K562 (cell line): ENCODE data around the gene CYSRT1. TPM values are rescaled to one million over a fixed set of nuclear protein-coding genes. Genes with fewer than 3 reads are reported as not detected.
A peak's percentile ranks its signal among the peaks of the same experiment; 100 is the strongest.

Source experiments
- ATAC-seq: fragments of 200-7000 bp; cut with Tn5 transposase; 3 replicates; pipeline ENCODE4 v1.9.1; 2020; ENCODE audit warnings: moderate library complexity
- BruUV-seq: library from RNA; stranded (reverse); fragments of 400-500 nt; replicated peaks from 2 replicates; lab custom pipeline; 2021; lab: Mats Ljungman, UMichigan
- CTCF ChIA-PET: fragments of 300-600 bp; formaldehyde crosslinking; extraction: SDS; loops from one replicate; lab custom pipeline; 2021; ENCODE audit warnings: low intra/inter-chr PET ratio; lab: Yijun Ruan, JAX
- POLR2A ChIA-PET: fragments of 300-600, 350-650 bp; sonication (Branson Sonifier 250); formaldehyde crosslinking; extraction: SDS; loops from one replicate; lab custom pipeline; 2021; ENCODE audit warnings: antibody characterized with exemption, inconsistent platforms; lab: Yijun Ruan, JAX
- DNase-seq, 4 experiments: peaks; one replicate each; pipeline versions ENCODE4 v3.0.0 to v3.0.0-alpha.2; 2011 to 2018; ENCODE audit warnings: low spot score in 3 of 4, mixed read lengths in 3 of 4; ENCODE audit errors: extremely low read depth in 1 of 4
- FAIRE-seq: peaks from 2 replicates; lab custom pipeline; 2011; peaks lifted over from hg19 to GRCh38; lab: Jason Lieb, UNC
- H2AFZ ChIP-seq: 2 replicates; pipeline ENCODE4 v1.6.0; 2011; ENCODE audit warnings: low read depth, low read length, control low read depth, inconsistent platforms
- H3K27ac ChIP-seq: fragments of 200-600 bp; 3 replicates; pipeline ENCODE4 v1.8.0; 2011; ENCODE audit warnings: low read depth, mild to moderate bottlenecking, control low read depth, inconsistent platforms, low read length, moderate library complexity, mixed read lengths; ENCODE audit errors: extremely low read depth
- H3K27me3 ChIP-seq, 2 experiments: fragments of 300-600 bp in 1 of 2; 2 replicates in 1 of 2; 3 replicates in 1 of 2; pipeline versions ENCODE4 v1.6.0 to v1.8.0; 2011; ENCODE audit warnings: inconsistent platforms in 2 of 2, low read length in 2 of 2, mild to moderate bottlenecking in 1 of 2, mixed read lengths in 1 of 2, moderate library complexity in 1 of 2; ENCODE audit not compliant: control insufficient read depth in 2 of 2, insufficient read depth in 2 of 2
- H3K36me3 ChIP-seq: fragments of 300-600 bp; 3 replicates; pipeline ENCODE4 v1.8.0; 2011; ENCODE audit warnings: mild to moderate bottlenecking, low read length, inconsistent platforms; ENCODE audit not compliant: control insufficient read depth, insufficient read depth
- H3K4me1 ChIP-seq, 2 experiments: fragments of 200-600 bp in 1 of 2; replicated peaks in 1 of 2; 2 replicates in 1 of 2; 3 replicates in 1 of 2; pipeline versions ENCODE4 v1.5.1 to v1.8.0; 2011; ENCODE audit warnings: inconsistent platforms in 2 of 2, low read length in 2 of 2, mild to moderate bottlenecking in 1 of 2, mixed read lengths in 1 of 2, moderate library complexity in 1 of 2; ENCODE audit not compliant: control insufficient read depth in 2 of 2, insufficient read depth in 2 of 2
- H3K4me2 ChIP-seq: 2 replicates; pipeline ENCODE4 v1.6.1; 2011; ENCODE audit warnings: low read length, control low read depth, inconsistent platforms, mixed read lengths; ENCODE audit not compliant: insufficient read depth
- H3K4me3 ChIP-seq: fragments of 200-600 bp; sonication (generic), shearing (Covaris generic); 2 replicates; pipeline ENCODE4 v1.5.1; 2016; ENCODE audit warnings: control low read depth, inconsistent platforms
- H3K79me2 ChIP-seq: fragments of 200-600 bp; 3 replicates; pipeline ENCODE4 v1.8.0; 2011; ENCODE audit warnings: low read length, inconsistent platforms; ENCODE audit not compliant: control insufficient read depth, insufficient read depth
- H3K9ac ChIP-seq, 2 experiments: 2 replicates each; pipeline versions ENCODE4 v1.6.0 to v1.6.1; 2011; ENCODE audit warnings: low read depth in 2 of 2, low read length in 2 of 2, control low read depth in 1 of 2, inconsistent platforms in 1 of 2, mild to moderate bottlenecking in 1 of 2, mixed read lengths in 1 of 2; ENCODE audit not compliant: insufficient read depth in 1 of 2
- H3K9me1 ChIP-seq: one replicate; pipeline ENCODE4 v1.6.0; 2011; ENCODE audit warnings: inconsistent platforms, mild to moderate bottlenecking, low read length, moderate library complexity; ENCODE audit not compliant: control insufficient read depth, insufficient read depth
- H3K9me3 ChIP-seq: replicated peaks from 2 replicates; pipeline ENCODE4 v1.5.1; 2011; ENCODE audit warnings: low read depth, low read length, inconsistent platforms; ENCODE audit not compliant: control insufficient read depth, insufficient read depth
- H4K20me1 ChIP-seq: replicated peaks from 2 replicates; pipeline ENCODE4 v1.6.1; 2011; ENCODE audit warnings: low read length, inconsistent platforms, mixed read lengths; ENCODE audit not compliant: control insufficient read depth, insufficient read depth
- DMBX1 ChIP-seq: fragments of 250-450 bp; sonication (Bioruptor Pico); IDR thresholded peaks from 2 replicates; pipeline ENCODE4 v1.8.0; 2022; ENCODE audit warnings: inconsistent platforms, mild to moderate bottlenecking, moderate library complexity, borderline replicate concordance
- NEUROD1 ChIP-seq: fragments of 150-350 bp; IDR thresholded peaks from 2 replicates; pipeline ENCODE4 v1.6.1; 2014; ENCODE audit warnings: borderline replicate concordance, low read length, low read depth; ENCODE audit not compliant: partially characterized antibody
- ZNF740 ChIP-seq, 3 experiments: fragments of 200-800 bp in 1 of 3; sonication (Bioruptor generic) in 1 of 3; sonication (generic) in 1 of 3; formaldehyde crosslinking in 1 of 3; IDR thresholded peaks; 2 replicates each; pipeline versions ENCODE4 v1.6.1 to v1.8.0; 2016 to 2022; ENCODE audit warnings: mild to moderate bottlenecking in 2 of 3, missing compliant biosample characterization in 2 of 3, missing genetic modification characterization in 2 of 3, missing genetic modification reagents in 1 of 3
- WGBS: fragments of 100-300 bp; shearing (Covaris generic); methylation state at CpG from one replicate; pipeline ENCODE4 v1.1.6; 2016; ENCODE audit warnings: low coverage, mixed read lengths; ENCODE audit not compliant: insufficient coverage; ENCODE audit errors: missing lambda C conversion rate; 5-methylcytosine and 5-hydroxymethylcytosine counted together
- in situ Hi-C: fragments of 300-500 bp; cut with MboI; formaldehyde crosslinking; loops from 4 replicates; pipeline ENCODE4 v1.15.0; 2018; ENCODE audit warnings: inconsistent platforms, mixed read lengths
- intact Hi-C: fragments of 100-400 bp; cut with micrococcal nuclease; formaldehyde crosslinking; loops from 2 replicates; pipeline ENCODE4 v1.14.2; 2022
- polyA plus RNA-seq, 8 experiments: library from polyadenylated mRNA; depleted of rRNA in 4 of 8; stranded (reverse) in 5 of 8; unstranded in 3 of 8; fragments of >200 nt; fragmentation: Nextera tagmentation in 2 of 8; fragmentation: Illumina TruSeq in 1 of 8; extraction: Ambion mirVana in 2 of 8; extraction: Trizol in 1 of 8; gene quantifications; 2 replicates each; pipeline versions ENCODE4 v1.2.1 to v1.2.3, GENCODE V29; 2011 to 2014; ENCODE audit warnings: inconsistent platforms in 1 of 8, missing spikeins in 1 of 8
- total RNA-seq, 7 experiments: library from RNA; depleted of rRNA in 6 of 7; stranded (reverse); fragments of >200 nt in 6 of 7; fragmentation: Illumina TruSeq in 2 of 7; extraction: Trizol in 2 of 7; gene quantifications; 2 replicates each; pipeline versions ENCODE4 v1.2.1 to v1.2.3, GENCODE V29; 2011 to 2021; ENCODE audit warnings: low replicate concordance in 1 of 7

CYSRT1 gene
- total and polyA plus RNA-seq, 9 of the 15 experiments (the other 6 are each of a cell fraction or from before 2014, with no cell fraction given), result 0.04 to 1.4 (median 0.42) TPM; not detected in 3

GRCh38 chr9:137204731-137205125, 20.2 kb upstream of the CYSRT1 start:
- DNase-seq (no peak), FAIRE-seq (no peak), ATAC-seq (no peak)
- Histone ChIP-seq H3K27ac (peak overlapping the region; percentile 88), H3K4me2 (peak overlapping the region; percentile 95), H3K4me3 (peak overlapping the region; percentile 99), H3K9me3 (no peaks in the 10 kb centered on the region), H4K20me1 (no peaks in the 10 kb centered on the region; the same call in 1 of the 2 replicates), H3K27me3 (no peaks in the 10 kb centered on the region), H3K36me3 (peaks cover 37% of the 10 kb centered on the region; the same call in 2 of the 3 replicates), H3K79me2 (peaks cover 61% of the 10 kb centered on the region), H3K9ac (peak overlapping the region; percentile 92 to 98), H3K9me1 (peaks cover 3% of the 10 kb centered on the region), H3K4me1 (peaks cover 28 to 64% of the 10 kb centered on the region in 2 experiments), H2AFZ (peak overlapping the region; percentile 77; the same call in 1 of the 2 replicates)
- no TSS peak for BruUV-seq
- 3% methylated on average over 21 of the region's 21 CpGs for WGBS
- no peak for TF ChIP-seq NEUROD1
- 0 out of 2 replicates have a peak, but pooled peaks have one; percentile 33 for TF ChIP-seq ZNF740 (CRISPR knock-in tag; IDR thresholded peaks at IDR 0.05)
- no peak for TF ChIP-seq ZNF740 (tag; IDR thresholded peaks at IDR 0.05)
- TF ChIP-seq DMBX1, result no peak
- CTCF ChIA-PET, result no interaction called here
- POLR2A ChIA-PET, result interaction anchor here (0.7 to 5.7 kb wide), 6 partner anchors 8 to 118 kb away, joined by 3 to 56 read pairs (median 4); partner anchors contain the start of genes ANAPC2, MAN1B1 and SSNA1
- intact Hi-C loops (no loop called here), in situ Hi-C loops (no loop called here)
